HG02840 (cell line): ENCODE measurements around the gene MKNK2.
"Not testable (repeated sequence)": the region's sequence is repeated elsewhere in the genome, so short reads cannot be mapped to it uniquely, and the experiment has no call there.

Experiments
- ATAC-seq: cut with Tn5 transposase; IDR thresholded peaks from one replicate; pipeline ENCODE4 v1.9.1; 2021; ENCODE audit warnings: mild to moderate bottlenecking, moderate library complexity, moderate number of reproducible peaks; ENCODE audit not compliant: unreplicated experiment, low FRiP score

The MKNK2 gene

GRCh38 chr19:1998712-1999708 lies 52.0 kb downstream of the MKNK2 start:
- no peak for ATAC-seq

- ATAC-seq: no peak
Measured at GRCh38 chr19:1997353-1998233, 53.5 kb downstream of the MKNK2 start.

- no peak for ATAC-seq
Measured at GRCh38 chr19:1992759-1993260, 58.2 kb downstream of the MKNK2 start.

GRCh38 chr19:1991018-1991913 lies 59.8 kb downstream of the MKNK2 start:
- no peak for ATAC-seq

- no peak for ATAC-seq
Measured at GRCh38 chr19:1990230-1991017, 60.6 kb downstream of the MKNK2 start.

- no peak for ATAC-seq
Measured at GRCh38 chr19:1989513-1990229, 61.4 kb downstream of the MKNK2 start.

- ATAC-seq: not testable (repeated sequence)
Measured at GRCh38 chr19:1988464-1988863, 62.6 kb downstream of the MKNK2 start.
